Gastrocnemius medialis (tissue), 4 donors: ENCODE measurements around the gene OR10A5. TPM values are rescaled to one million over a fixed set of nuclear protein-coding genes. Genes with fewer than 3 reads are reported as not detected.

Experiments used
- ATAC-seq, 2 donors: fragments of 150-250 bp; one replicate each; pipeline ENCODE4 v1.9.1; 2016
- DNase-seq, 2 donors: peaks; one replicate each; pipeline ENCODE4 v3.0.0-alpha.2; 2019
- H3K27ac ChIP-seq, 4 donors: fragments of 200-600 bp; sonication (generic); 1 replicate in 1 of 4; 2 replicates in 3 of 4; pipeline ENCODE4 v1.5.1; 2016 to 2018; ENCODE audit warnings: mild to moderate bottlenecking in 2 of 4, moderate library complexity in 1 of 4
- H3K27me3 ChIP-seq, 3 donors: fragments of 200-600 bp; sonication (generic) in 2 of 3; 1 replicate in 1 of 3; 2 replicates in 2 of 3; pipeline versions ENCODE4 v1.5.1 to v1.6.0; 2016 to 2019; ENCODE audit warnings: mild to moderate bottlenecking in 1 of 3, moderate library complexity in 1 of 3
- H3K36me3 ChIP-seq, 2 donors: fragments of 200-600 bp; sonication (generic) in 1 of 2; one replicate each; pipeline ENCODE4 v1.5.1; 2017 to 2018
- H3K4me1 ChIP-seq, 2 donors: fragments of 200-600 bp; sonication (generic) in 1 of 2; one replicate each; pipeline ENCODE4 v1.5.1; 2016 to 2017; ENCODE audit warnings: mild to moderate bottlenecking in 2 of 2
- H3K4me3 ChIP-seq, 4 donors: fragments of 200-600 bp; sonication (generic) in 3 of 4; 1 replicate in 1 of 4; 2 replicates in 3 of 4; pipeline ENCODE4 v1.5.1; 2016 to 2019; ENCODE audit warnings: mild to moderate bottlenecking in 2 of 4
- H3K9me3 ChIP-seq, 3 donors: fragments of 200-600 bp; sonication (generic) in 2 of 3; 1 replicate in 1 of 3; 2 replicates in 2 of 3; pipeline ENCODE4 v1.5.1; 2016 to 2019
- CTCF ChIP-seq, 5 experiments: fragments of 450-650 bp in 3 of 5; fragments of 200-600 bp in 2 of 5; sonication (generic) in 2 of 5; IDR thresholded peaks in 4 of 5; conservative IDR thresholded peaks in 1 of 5; 1 replicate in 4 of 5; 2 replicates in 1 of 5; pipeline ENCODE4 v1.5.1; 2016 to 2019; ENCODE audit warnings: antibody characterized with exemption in 5 of 5, mild to moderate bottlenecking in 3 of 5, moderate library complexity in 3 of 5
- POLR2A ChIP-seq, 2 donors: fragments of 450-650 bp; IDR thresholded peaks; one replicate each; pipeline ENCODE4 v1.6.1; 2017; ENCODE audit warnings: antibody characterized with exemption in 2 of 2, mild to moderate bottlenecking in 2 of 2, moderate library complexity in 2 of 2
- in situ Hi-C, 4 donors: fragments of 200-750 bp; cut with MboI; loops; one replicate each; pipeline versions ENCODE4 v1.15.0 to v1.8.0; 2017; ENCODE audit warnings: low sequenced_read_pairs in 4 of 4
- intact Hi-C: fragments of 100-400 bp; cut with DNase I; formaldehyde crosslinking; loops from one replicate; pipeline ENCODE4 v1.15.1; 2023; ENCODE audit warnings: low total_unique reads
- total RNA-seq, 4 donors: library from RNA; depleted of rRNA; stranded (reverse); fragments of >200 nt; gene quantifications; one replicate each; pipeline versions ENCODE4 v1.1.0 to v1.2.3, GENCODE V29; 2016

OR10A5 gene
- total RNA-seq, 4 donors from 2014 or later: not detected

GRCh38 chr11:6889835-6890234 lies 44.4 kb downstream of the OR10A5 start:
- Histone ChIP-seq H3K27me3 (no peaks in the 10 kb centered on the region), H3K4me3 (no peak overlapping the region), H3K36me3 (no peaks in the 10 kb centered on the region), H3K27ac (no peak overlapping the region), H3K9me3 (no peaks in the 10 kb centered on the region), H3K4me1 (no peaks in the 10 kb centered on the region)
- no peak for DNase-seq
- in situ Hi-C loops (no loop called here), intact Hi-C loops (no loop called here)
- no peak for TF ChIP-seq POLR2A (IDR thresholded peaks at IDR 0.05)
- TF ChIP-seq CTCF (IDR thresholded peaks at IDR 0.05 in 4 of 5, conservative IDR thresholded peaks at IDR 0.05 in 1 of 5): no peak
- ATAC-seq: no peak

GRCh38 chr11:6892400-6892799 lies 46.9 kb downstream of the OR10A5 start, which contains the start of gene OR2D2:
TSS of gene OR2D2 (minus strand) at chr11:6892500. CDS start at chr11:6892500, 0 bp downstream.
- in situ Hi-C loops: no loop called here
- Histone ChIP-seq H3K27me3 (no peaks in the 10 kb centered on the region), H3K36me3 (no peaks in the 10 kb centered on the region), H3K9me3 (no peaks in the 10 kb centered on the region), H3K4me1 (no peaks in the 10 kb centered on the region), H3K4me3 (no peak within 1 kb of the TSS), H3K27ac (no peak within 1 kb of the TSS)
- ATAC-seq: no peak
- no peak for DNase-seq
- no peak for TF ChIP-seq CTCF (IDR thresholded peaks at IDR 0.05 in 4 of 5, conservative IDR thresholded peaks at IDR 0.05 in 1 of 5)
- no peak for TF ChIP-seq POLR2A (IDR thresholded peaks at IDR 0.05)
- intact Hi-C loops: no loop called here

- no peak overlapping the region for H3K4me3 ChIP-seq
- no peaks in the 10 kb centered on the region for H3K9me3 ChIP-seq
- ATAC-seq (no peak), DNase-seq (no peak)
- no peak overlapping the region for H3K27ac ChIP-seq
- H3K27me3 ChIP-seq: no peaks in the 10 kb centered on the region
- H3K4me1 ChIP-seq: no peaks in the 10 kb centered on the region
- intact Hi-C loops: no loop called here
- no peak for TF ChIP-seq CTCF (IDR thresholded peaks at IDR 0.05 in 4 of 5, conservative IDR thresholded peaks at IDR 0.05 in 1 of 5)
- TF ChIP-seq POLR2A (IDR thresholded peaks at IDR 0.05): no peak
- in situ Hi-C loops: no loop called here
- no peaks in the 10 kb centered on the region for H3K36me3 ChIP-seq
Observed at GRCh38 chr11:6894097-6894496, 48.6 kb downstream of the OR10A5 start.

GRCh38 chr11:6895010-6895409 lies 49.5 kb downstream of the OR10A5 start:
- Histone ChIP-seq H3K27me3 (no peaks in the 10 kb centered on the region), H3K36me3 (no peaks in the 10 kb centered on the region), H3K9me3 (no peaks in the 10 kb centered on the region), H3K4me3 (no peak overlapping the region), H3K27ac (no peak overlapping the region), H3K4me1 (no peaks in the 10 kb centered on the region)
- ATAC-seq (no peak), DNase-seq (no peak)
- no peak for TF ChIP-seq POLR2A (IDR thresholded peaks at IDR 0.05)
- no peak for TF ChIP-seq CTCF (IDR thresholded peaks at IDR 0.05 in 4 of 5, conservative IDR thresholded peaks at IDR 0.05 in 1 of 5)
- intact Hi-C loops: no loop called here
- in situ Hi-C loops: no loop called here

Other genes with a start within 250 kb of the OR10A5 start
- gene RRP8, start 242.1 kb upstream of the OR10A5 start, total RNA-seq: 10 to 100 TPM; 10.9 to 25.7 (median 14.9) TPM
- gene ILK, start 241.9 kb upstream of the OR10A5 start, total RNA-seq: 100 to 1,000 TPM in 1 of 4 donors, 10 to 100 TPM in 3; 48.3 to 113 (median 70.5) TPM
- 10 to 100 TPM; 49.8 to 77.8 (median 65.7) TPM for gene TAF10, start 233.5 kb upstream of the OR10A5 start, total RNA-seq
- gene TPP1, start 226.3 kb upstream of the OR10A5 start, total RNA-seq: 10 to 100 TPM; 13.9 to 43.4 (median 19.6) TPM
- 1 to 10 TPM; 1.5 to 3.8 (median 2.8) TPM for gene DCHS1, start 189.9 kb upstream of the OR10A5 start, total RNA-seq
- gene MRPL17, start 162.3 kb upstream of the OR10A5 start, total RNA-seq: 10 to 100 TPM; 25.1 to 33.4 (median 27.7) TPM
- not detected for gene OR2AG2, start 73.7 kb upstream of the OR10A5 start, total RNA-seq
- gene OR2AG1, start 62.7 kb upstream of the OR10A5 start, total RNA-seq: not detected
- gene OR6A2, start 46.0 kb upstream of the OR10A5 start, total RNA-seq: under 1 TPM in 1 of 4 donors, not detected in 3; 0.20 TPM
- gene OR10A2, start 17.4 kb downstream of the OR10A5 start, total RNA-seq: not detected
- gene OR10A4, start 30.9 kb downstream of the OR10A5 start, total RNA-seq: not detected
- gene OR2D2, start 46.8 kb downstream of the OR10A5 start, total RNA-seq: not detected
- gene OR2D3, start 75.3 kb downstream of the OR10A5 start, total RNA-seq: not detected
- gene ZNF215, start 80.7 kb downstream of the OR10A5 start, total RNA-seq: under 1 TPM in 3 of 4 donors, not detected in 1; 0.36 to 0.44 (median 0.39) TPM
- 1 to 10 TPM in 2 of 4 donors, under 1 TPM in 2; 0.75 to 2.0 (median 1.2) TPM for gene ZNF214, start 174.7 kb downstream of the OR10A5 start, total RNA-seq
- not detected for gene NLRP14, start 174.8 kb downstream of the OR10A5 start, total RNA-seq
- gene RBMXL2, start 243.3 kb downstream of the OR10A5 start, total RNA-seq: not detected